ENCODE results near the gene TFPI2.

TFPI2 gene

GRCh38 chr7:93854480-93854879, 36.1 kb downstream of the TFPI2 start:
- DNase-seq: no peak

GRCh38 chr7:93851536-93851935, 39.0 kb downstream of the TFPI2 start:
- DNase-seq: no peak

- no peak for DNase-seq
Observed at GRCh38 chr7:93843260-93843659, 47.3 kb downstream of the TFPI2 start.

GRCh38 chr7:93838966-93839365, 51.6 kb downstream of the TFPI2 start:
- DNase-seq: no peak

GRCh38 chr7:93837245-93837644, 53.3 kb downstream of the TFPI2 start:
- DNase-seq: no peak

- DNase-seq: no peak
Observed at GRCh38 chr7:93836116-93836515, 54.4 kb downstream of the TFPI2 start.

- DNase-seq: no peak
Observed at GRCh38 chr7:93835702-93836101, 54.9 kb downstream of the TFPI2 start.
